ENCODE results near the gene MAN1B1. TPM values are rescaled to one million over a fixed set of nuclear protein-coding genes. Genes with fewer than 3 reads are reported as not detected.

MAN1B1 gene
- total RNA-seq, 1 donor from 2014 or later, result 70.4 TPM

DNA sequence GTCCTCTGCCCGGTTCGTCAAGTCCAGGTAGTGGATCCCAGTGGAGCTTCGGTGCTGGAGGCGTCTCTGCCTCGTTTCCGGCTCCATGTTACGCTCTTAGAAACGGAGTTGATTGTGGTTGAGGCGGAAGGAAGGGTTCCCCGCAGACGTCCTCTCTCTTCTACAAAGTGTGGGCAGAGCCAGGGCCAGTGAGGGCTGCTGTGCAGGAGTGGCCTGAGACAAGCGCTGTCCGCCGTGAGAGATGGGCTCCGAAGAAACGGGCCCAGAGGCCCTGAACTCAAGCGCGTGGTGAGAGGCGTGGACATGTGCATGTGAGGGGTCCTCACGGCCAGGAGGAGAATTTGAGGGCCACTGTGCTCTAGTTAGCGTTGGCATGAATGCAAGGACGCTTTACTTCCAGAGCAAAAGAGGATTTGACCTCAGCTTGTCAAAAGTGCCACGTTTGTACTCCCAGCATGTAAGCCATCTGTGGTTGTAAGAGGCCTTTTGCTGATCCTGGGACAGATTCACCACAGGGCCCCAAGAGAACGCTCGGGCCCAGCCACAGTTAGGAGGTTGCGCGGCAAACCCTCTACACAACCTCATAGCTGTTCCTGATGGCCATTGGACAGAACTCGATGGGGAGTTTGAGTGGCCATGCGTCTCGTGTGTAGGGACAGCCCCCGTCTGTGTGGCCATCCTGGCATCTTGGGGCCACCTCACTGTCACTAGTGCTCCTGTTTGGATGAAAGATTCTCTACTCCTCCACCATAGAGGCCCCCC is 10.2 kb downstream of the MAN1B1 start:
- DNase-seq (ENCODE audit: low spot score), result no peak
- peaks cover 7% of the 10 kb centered on the region for H3K27me3 Mint-ChIP-seq (ENCODE audit: unreplicated experiment)
- no peak overlapping the region for H3K4me3 Mint-ChIP-seq (ENCODE audit: unreplicated experiment)
- peaks cover 31% of the 10 kb centered on the region for H3K36me3 Mint-ChIP-seq (ENCODE audit: low read depth, unreplicated experiment)
- TF ChIP-seq, protein P1, sequence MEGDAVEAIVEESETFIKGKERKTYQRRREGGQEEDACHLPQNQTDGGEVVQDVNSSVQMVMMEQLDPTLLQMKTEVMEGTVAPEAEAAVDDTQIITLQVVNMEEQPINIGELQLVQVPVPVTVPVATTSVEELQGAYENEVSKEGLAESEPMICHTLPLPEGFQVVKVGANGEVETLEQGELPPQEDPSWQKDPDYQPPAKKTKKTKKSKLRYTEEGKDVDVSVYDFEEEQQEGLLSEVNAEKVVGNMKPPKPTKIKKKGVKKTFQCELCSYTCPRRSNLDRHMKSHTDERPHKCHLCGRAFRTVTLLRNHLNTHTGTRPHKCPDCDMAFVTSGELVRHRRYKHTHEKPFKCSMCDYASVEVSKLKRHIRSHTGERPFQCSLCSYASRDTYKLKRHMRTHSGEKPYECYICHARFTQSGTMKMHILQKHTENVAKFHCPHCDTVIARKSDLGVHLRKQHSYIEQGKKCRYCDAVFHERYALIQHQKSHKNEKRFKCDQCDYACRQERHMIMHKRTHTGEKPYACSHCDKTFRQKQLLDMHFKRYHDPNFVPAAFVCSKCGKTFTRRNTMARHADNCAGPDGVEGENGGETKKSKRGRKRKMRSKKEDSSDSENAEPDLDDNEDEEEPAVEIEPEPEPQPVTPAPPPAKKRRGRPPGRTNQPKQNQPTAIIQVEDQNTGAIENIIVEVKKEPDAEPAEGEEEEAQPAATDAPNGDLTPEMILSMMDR (IDR thresholded peaks at IDR 0.05; ENCODE audit: unreplicated experiment), result no peak
- no peaks in the 10 kb centered on the region for H3K9me3 Mint-ChIP-seq (ENCODE audit: unreplicated experiment)
- no peaks in the 10 kb centered on the region for H3K4me1 Mint-ChIP-seq (ENCODE audit: unreplicated experiment)
- H3K27ac Mint-ChIP-seq (ENCODE audit: unreplicated experiment), result no peak overlapping the region

DNA sequence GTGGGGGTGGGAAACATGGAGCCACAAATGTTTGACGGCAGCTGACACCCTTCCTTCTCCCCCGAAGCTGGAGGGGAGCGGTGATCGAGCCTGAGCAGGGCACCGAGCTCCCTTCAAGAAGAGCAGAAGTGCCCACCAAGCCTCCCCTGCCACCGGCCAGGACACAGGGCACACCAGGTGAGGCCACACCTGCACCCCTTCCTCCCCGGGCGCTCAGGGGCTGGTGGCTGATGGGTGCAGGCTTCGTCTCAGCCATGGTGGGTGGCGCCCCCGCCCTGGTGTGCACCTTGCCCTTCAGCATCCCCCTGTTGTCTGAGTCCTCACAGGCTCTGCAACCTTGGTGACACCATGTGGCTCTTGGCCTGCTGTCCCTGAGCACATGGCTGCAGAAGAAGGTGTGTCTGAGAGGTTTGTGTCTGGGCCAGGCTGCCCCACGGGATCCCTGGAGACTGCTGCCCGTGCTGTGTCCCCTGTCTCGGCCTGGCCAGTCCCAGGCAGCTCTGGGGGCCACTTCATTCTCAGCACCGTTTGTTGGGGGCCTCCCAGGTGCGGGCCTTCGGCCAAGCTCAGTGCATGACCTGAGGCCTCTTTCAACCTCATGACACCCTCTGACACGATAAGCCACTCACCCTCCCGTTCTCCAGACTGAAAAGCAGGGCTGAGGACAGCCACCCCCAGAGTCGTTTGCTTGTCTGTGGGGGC is 11.1 kb downstream of the MAN1B1 start:
- TF ChIP-seq, protein P1 (IDR thresholded peaks at IDR 0.05; ENCODE audit: unreplicated experiment), result no peak
- no peak overlapping the region for H3K4me3 Mint-ChIP-seq (ENCODE audit: unreplicated experiment)
- no peaks in the 10 kb centered on the region for H3K9me3 Mint-ChIP-seq (ENCODE audit: unreplicated experiment)

DNA sequence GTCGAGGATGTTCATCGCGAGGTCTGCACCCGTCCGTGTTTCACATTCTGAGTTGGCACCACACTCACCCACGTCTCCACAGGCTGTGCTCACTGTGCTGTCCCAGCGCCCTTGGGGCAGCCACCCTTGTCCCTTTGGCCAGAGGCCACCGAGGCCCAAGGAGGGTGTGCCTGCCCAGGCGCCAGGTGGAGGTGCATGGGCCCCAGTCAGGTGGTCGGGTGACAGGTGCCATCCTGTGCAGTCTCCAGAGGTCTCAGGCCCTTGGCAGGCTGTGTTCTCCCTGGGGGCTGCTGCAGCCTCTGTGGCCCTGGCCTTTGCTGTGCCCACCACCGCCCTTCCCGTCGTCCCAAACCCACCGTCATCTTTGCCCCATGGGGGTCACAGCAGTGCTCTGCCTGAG is 12.4 kb downstream of the MAN1B1 start:
- Mint-ChIP-seq H3K27me3 (ENCODE audit: unreplicated experiment) (peaks cover 8% of the 10 kb centered on the region), H3K4me1 (ENCODE audit: unreplicated experiment) (no peaks in the 10 kb centered on the region), H3K4me3 (ENCODE audit: unreplicated experiment) (no peak overlapping the region), H3K27ac (ENCODE audit: unreplicated experiment) (no peak overlapping the region), H3K36me3 (ENCODE audit: low read depth, unreplicated experiment) (peaks cover 22% of the 10 kb centered on the region), H3K9me3 (ENCODE audit: unreplicated experiment) (no peaks in the 10 kb centered on the region)
- TF ChIP-seq, protein P1 (IDR thresholded peaks at IDR 0.05; ENCODE audit: unreplicated experiment), result no peak
- DNase-seq (ENCODE audit: low spot score), result no peak

More for the DNA sequence above, 11.1 kb downstream of the MAN1B1 start:
- Mint-ChIP-seq H3K36me3 (ENCODE audit: low read depth, unreplicated experiment) (peaks cover 25% of the 10 kb centered on the region), H3K4me1 (ENCODE audit: unreplicated experiment) (no peaks in the 10 kb centered on the region), H3K27ac (ENCODE audit: unreplicated experiment) (no peak overlapping the region), H3K27me3 (ENCODE audit: unreplicated experiment) (peaks cover 4% of the 10 kb centered on the region)
- DNase-seq (ENCODE audit: low spot score), result no peak

DNA sequence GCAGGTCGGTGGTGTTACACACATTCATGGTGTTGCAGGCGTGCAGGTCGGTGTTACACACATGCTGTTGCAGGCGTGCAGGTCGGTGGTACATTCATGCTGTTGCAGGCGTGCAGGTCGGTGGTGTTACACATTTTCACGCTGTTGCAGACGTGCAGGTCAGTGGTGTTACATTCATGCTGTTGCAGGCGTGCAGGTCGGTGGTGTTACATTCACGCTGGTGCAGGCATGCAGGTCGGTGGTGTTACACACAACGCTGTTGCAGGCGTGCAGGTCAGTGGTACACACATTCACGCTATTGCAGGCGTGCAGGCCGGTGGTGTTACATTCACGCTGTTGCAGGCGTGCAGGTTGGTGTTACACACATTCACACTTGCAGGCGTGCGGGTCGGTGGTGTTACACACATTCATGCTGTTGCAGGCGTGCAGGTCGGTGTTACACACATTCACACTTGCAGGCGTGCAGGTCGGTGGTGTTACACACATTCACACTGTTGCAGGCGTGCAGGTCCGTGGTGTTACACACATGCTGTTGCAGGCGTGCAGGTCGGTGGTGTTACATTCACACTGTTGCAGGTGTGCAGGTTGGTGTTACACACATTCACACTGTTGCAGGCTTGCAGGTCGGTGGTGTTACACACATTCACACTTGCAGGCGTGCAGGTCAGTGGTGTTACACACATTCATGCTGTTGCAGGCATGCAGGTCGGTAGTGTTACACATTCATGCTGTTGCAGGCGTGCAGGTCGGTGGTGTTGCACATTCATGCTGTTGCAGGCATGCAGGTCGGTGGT is 16.6 kb downstream of the MAN1B1 start:
- H3K9me3 Mint-ChIP-seq (ENCODE audit: unreplicated experiment), result no peaks in the 10 kb centered on the region
- peaks cover 13% of the 10 kb centered on the region for H3K36me3 Mint-ChIP-seq (ENCODE audit: low read depth, unreplicated experiment)
- TF ChIP-seq, protein P1 (IDR thresholded peaks at IDR 0.05; ENCODE audit: unreplicated experiment), result no peak
- no peak for DNase-seq (ENCODE audit: low spot score)
- no peak overlapping the region for H3K4me3 Mint-ChIP-seq (ENCODE audit: unreplicated experiment)
- H3K4me1 Mint-ChIP-seq (ENCODE audit: unreplicated experiment), result no peaks in the 10 kb centered on the region
- no peak overlapping the region for H3K27ac Mint-ChIP-seq (ENCODE audit: unreplicated experiment)
- H3K27me3 Mint-ChIP-seq (ENCODE audit: unreplicated experiment), result peaks cover 14% of the 10 kb centered on the region

Measured in endothelial cell (in vitro differentiated cells).